ENCODE measurements around the gene RNF220. TPM values are rescaled to one million over a fixed set of nuclear protein-coding genes. Genes with fewer than 3 reads are reported as not detected.

The RNF220 gene
- total RNA-seq, 2 experiments from 2014 or later = 106 to 108 TPM

DNA sequence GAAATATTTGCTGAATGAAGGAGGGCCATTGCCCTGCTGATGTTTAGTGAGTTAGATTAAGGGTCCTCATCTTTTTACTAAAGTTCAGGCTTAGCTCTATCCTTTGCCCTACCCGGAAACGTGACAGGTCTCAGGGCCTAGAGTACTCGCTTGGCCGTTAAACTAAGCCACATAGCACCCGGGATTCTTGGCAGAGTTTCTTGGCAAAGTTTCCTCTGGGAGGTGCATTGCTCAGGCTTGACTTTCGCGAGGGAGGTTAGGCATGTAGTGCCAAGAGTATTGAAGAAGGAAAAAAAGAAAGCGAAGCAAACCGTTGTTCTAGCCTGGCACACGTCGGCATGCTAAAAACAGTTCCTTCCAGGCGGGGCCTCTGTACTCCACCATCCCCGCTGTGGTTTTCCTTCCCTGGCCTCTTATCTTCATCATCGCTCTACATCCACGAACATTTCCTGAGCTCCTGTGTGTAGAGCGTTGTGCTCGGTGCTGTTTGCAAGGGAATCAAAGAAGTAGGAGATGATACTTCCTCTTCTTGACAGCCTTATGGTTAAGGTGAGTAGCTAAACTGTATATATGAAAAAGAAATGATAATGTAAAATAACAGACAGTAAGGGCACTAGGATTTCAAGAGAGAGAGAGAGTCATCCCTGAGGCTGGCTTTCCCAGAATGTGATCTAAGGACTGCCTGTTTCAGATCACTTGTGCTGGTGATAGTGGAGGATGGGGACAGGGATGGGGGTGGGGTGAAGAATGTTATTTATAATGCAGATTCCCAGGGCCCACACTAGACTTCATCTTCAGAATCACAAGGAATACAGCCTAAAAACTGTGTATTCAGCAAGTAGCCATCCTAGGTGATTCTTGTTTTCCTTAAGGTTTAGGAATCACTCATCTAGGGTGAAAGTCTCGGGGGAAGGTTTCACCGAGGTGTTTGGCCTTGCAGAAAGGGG is 18.8 kb downstream of the RNF220 start:
- ChIA-PET CTCF (no interaction called here), POLR2A (no interaction called here)

DNA sequence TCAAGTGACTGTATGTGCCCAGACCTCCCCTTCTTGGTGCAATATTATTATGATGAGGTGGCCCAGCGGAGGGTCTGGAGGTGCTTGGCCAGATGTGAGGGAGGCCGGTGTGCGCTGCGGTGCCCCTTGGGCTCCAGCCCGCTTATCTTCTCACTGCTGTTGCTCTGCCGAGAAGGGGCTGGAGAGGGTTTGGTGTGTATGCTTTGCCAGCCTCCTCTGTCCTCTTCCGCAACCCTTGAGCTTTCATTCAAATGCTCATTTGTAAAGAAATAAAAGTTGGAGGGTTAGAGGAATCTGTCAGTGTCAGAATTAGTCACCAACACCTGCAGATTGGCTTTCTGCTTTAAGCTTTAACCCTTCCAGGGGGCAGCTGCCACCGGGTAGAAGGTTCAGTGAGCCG is 19.7 kb downstream of the RNF220 start:
- ChIA-PET CTCF (no interaction called here), POLR2A (no interaction called here)

DNA sequence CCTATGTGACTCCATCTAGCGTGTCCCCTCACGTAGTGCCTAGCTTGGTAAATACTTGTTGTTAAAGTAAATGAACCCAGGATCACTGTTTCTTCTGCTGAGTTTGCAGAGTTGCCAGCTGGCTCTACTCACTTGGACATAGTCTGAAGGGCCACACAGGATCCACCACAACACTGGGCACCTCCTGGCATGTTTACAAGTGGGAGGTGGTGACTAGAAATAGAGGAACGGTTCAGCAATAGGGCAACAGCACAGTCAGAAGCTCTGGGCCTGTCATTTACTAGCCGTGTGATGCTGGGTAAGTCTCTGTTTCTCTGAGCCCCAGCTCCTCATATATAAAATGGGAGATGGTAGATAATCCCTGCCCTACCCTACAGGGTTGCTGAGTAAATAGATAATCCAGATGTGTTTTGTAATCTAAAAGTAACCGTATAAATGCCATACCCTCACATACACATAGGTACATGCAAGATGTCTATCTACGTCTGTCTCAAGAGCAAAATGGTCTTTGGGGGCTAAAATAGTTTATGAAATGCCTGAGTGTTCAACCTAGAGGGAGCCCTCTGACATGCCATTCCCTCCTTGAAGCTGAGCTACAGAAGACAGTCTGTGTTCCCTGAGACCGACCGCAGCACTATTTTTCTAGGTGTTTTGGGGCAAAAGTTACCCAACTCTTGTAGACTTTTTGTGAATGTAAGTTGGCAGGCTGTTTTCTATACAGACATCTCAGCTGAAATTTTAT is 20.5 kb downstream of the RNF220 start:
- ChIA-PET POLR2A (no interaction called here), CTCF (no interaction called here)

DNA sequence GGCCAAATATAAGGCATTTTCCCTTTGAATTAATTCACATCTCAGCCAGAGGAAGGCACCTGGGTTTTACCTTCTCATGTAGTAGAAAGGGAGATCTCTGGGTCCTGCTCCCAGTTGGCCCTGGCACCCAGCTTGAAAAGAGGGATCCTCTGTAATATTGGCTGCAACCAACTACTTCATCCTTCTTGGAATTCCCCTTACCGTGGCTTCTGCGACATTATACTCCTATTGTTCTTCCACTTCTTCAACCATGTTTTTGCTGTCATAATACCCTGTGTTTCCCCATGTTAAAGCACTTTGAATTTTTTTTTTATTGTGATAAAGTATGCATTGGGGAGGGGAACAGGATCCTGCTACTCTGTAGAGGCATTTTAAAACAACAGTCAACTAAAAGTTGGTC is 26.8 kb downstream of the RNF220 start:
- CTCF ChIA-PET = interaction anchor here (0.7 kb wide), 1 partner anchor 1616 kb away, joined by 4 read pairs; no protein-coding TSS in a partner anchor
- POLR2A ChIA-PET = no interaction called here

DNA sequence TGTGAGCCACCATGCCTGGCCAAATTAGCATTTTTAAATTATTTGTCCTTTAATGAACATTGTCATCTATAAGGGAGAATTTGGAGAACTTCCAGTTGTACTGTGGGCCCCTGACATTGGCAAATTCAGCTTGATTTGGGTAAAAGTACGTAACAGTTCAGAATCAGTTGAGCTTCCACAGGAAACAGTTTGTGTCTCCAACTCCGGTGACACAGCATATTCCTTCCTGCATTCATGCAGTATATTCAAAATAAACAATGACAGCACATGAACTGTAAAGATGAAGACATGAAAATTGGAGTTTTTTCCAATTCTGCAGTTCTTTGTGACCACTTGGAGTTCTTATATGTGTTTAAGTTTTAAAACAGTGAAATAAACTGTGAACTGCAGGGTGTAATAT is 28.2 kb downstream of the RNF220 start:
- CTCF ChIA-PET = no interaction called here
- POLR2A ChIA-PET = no interaction called here

DNA sequence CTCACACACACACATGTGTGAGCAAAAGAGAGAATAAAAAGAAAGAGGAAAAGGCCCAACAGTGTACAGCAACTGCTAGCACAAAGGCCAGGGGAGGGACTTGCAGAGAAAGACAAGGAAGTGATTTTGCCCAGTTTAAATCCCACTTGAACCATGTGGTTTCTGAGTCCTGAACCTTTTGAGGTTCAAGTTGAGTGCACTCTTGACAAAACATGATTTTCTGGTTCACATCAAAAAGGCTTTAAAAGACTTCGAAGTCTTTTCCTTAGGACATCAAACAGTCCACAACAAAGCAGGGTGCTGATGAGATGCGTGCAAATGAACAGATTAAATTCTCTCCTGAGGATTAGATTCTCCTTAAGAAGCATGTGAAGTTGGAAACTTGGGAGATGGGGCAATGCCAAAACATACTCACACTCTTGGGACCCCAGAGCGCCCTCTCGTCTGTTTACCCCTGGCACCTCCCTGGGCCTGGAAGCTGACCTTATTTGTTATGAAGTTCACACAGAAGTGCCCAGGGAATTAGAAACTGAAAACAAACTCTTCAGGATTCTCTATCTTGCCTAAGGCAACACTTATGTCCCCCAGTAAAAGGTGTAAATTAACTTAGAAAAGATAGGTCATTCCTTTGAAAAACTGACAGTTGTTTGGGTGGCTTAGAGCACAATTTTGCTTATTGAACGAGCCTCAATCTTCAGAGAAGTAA is 31.5 kb downstream of the RNF220 start:
- ChIA-PET POLR2A (no interaction called here), CTCF (no interaction called here)

- CTCF ChIA-PET = no interaction called here
- POLR2A ChIA-PET = no interaction called here
Measured at GRCh38 chr1:44437107-44437716, 32.2 kb downstream of the RNF220 start.

DNA sequence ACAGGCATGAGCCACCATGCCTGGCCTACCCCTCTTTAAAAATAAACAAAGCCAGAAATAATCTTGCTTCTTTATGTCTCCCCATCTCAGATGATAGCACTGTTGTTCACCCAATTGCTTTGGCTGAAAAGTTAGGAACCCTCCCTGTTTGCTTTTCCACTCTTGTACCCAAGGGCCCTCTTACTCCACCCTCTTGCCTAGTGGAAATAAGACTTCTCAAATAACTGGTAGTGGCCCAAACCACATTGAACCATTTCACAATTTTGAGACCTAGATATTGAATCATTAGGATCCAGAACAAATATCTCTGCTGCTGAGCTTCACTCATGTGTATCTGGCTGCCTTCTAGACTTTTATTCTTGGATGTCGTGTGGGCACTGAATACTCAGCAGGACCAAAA is 37.7 kb downstream of the RNF220 start:
- ChIA-PET POLR2A (no interaction called here), CTCF (no interaction called here)

GRCh38 chr1:44447051-44447810 is 42.2 kb downstream of the RNF220 start:
- CTCF ChIA-PET = interaction anchor here (0.6 kb wide), 1 partner anchor 923 kb away, joined by 6 read pairs; no protein-coding TSS in a partner anchor
- POLR2A ChIA-PET = no interaction called here

DNA sequence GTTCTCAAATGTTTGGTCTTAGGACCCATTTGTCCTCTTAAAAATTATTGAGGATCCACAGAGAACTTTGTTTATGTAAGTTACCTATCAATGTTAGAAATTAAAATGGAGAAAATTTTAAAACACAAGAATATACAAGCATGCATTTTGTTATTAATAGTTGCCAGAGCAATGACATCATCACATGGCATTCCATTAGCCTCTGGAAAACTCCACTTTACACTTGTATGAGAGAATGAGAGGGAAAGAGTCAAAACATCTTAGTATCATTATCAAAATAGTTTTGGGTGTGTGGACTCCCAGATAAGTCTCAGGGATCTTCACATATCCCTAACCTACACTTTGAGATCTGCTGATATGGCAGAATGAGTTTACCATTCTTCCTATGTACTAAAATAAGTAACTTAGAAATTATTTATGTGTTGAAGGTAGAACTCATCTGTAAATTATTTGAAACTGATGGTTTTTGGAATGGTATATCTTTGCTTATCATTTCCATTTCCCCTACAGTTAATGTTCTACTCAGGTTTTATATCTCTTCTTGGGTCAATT is 48.8 kb downstream of the RNF220 start:
- CTCF ChIA-PET = no interaction called here
- POLR2A ChIA-PET = no interaction called here

DNA sequence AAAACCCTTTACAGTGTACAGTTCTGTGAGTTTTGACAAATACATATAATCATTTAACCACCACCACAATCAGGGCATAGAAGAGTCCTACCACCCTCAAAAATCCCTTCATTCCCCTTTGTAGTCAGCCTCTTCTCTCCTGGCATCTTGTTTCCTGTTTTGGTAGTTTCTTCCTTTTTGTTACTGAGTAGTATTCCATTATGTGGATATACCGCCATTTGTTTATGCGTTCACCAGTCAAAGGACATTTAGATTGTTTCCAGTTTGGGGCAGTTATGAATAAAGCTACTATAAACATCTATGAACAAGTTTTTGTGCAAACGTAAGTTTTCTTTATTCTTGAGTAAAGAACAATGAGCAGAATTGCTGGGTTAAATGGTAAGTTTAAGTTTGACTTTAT is 49.6 kb downstream of the RNF220 start:
- CTCF ChIA-PET = no interaction called here
- POLR2A ChIA-PET = no interaction called here

GRCh38 chr1:44460107-44460882 is 55.2 kb downstream of the RNF220 start:
- ChIA-PET CTCF (interaction anchor here (0.6 kb wide), 1 partner anchor 1355 kb away, joined by 4 read pairs; no protein-coding TSS in a partner anchor), POLR2A (no interaction called here)

- CTCF ChIA-PET = no interaction called here
- POLR2A ChIA-PET = no interaction called here
Measured at GRCh38 chr1:44464361-44464760, 59.3 kb downstream of the RNF220 start.

- CTCF ChIA-PET = no interaction called here
- POLR2A ChIA-PET = no interaction called here
Measured at GRCh38 chr1:44467566-44467965, 62.5 kb downstream of the RNF220 start.

DNA sequence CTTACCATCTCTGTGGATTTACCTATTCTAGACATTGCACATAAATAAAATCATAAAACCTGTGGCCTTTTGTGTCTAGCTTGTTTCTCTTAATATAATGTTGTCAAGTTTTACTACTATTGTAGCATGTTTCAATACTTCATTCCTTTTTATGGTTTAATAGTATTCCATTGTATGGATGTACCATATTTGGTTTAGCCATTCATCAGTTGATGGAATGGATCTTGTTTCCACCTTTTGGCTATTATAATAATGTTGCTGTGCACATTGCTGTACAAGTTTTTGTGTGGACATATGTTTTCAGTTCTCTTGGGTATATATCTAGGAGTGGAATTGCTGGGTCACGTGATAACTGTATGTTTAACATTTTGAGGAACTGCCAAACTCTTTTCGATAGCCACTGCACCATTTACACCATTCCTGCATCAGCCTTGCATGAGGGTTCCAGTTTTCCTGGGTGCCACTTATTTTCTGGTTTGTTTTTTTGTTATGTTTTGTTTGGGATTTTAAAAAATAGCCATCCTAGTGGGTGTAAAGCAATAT is 66.9 kb downstream of the RNF220 start:
- CTCF ChIA-PET = no interaction called here

DNA sequence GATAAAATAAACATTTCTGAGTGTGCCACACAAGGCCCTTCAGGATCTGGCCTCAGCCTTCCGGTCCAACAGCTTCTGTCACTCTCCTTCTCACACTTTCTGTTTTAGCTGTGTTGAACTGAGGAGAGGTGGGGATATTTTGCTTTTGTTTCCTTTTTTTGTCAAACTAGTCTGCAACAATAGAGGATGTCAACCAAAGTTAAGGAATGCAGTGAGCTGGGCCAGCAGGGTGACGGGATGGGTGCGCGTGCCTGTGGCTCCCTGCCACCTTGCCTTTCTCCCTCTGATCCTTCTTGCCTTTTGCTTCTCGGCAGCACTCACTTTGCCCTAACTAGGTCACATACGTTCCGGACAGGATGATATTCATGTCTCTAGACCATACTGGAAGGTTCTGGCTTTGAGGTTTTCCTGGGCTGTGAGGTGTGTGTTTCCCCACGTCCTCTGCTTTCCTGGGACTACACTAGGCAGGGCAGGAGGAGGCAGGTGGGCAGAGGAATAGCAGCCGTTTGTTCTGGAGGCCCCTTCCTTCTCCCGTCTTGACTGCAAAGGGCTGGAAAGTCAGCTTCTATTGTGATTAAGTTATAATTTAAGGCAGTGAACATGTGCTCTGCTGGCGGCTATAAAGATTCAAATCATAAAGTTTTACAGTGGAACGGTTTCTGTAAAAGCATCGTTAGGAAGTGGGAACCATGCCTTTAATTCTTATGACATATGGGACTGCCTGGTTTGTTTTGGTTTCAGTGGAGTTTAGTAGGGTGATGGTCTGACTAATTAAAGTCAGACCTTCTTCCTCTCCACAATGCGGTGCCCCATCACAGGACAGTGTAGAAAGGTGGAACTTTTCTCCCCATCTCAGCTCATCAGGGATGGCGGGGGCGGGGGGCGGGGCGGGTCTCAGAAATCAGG is 67.8 kb downstream of the RNF220 start:
- CTCF ChIA-PET = no interaction called here
- POLR2A ChIA-PET = no interaction called here

More for the DNA sequence above, 66.9 kb downstream of the RNF220 start:
- POLR2A ChIA-PET = no interaction called here

DNA sequence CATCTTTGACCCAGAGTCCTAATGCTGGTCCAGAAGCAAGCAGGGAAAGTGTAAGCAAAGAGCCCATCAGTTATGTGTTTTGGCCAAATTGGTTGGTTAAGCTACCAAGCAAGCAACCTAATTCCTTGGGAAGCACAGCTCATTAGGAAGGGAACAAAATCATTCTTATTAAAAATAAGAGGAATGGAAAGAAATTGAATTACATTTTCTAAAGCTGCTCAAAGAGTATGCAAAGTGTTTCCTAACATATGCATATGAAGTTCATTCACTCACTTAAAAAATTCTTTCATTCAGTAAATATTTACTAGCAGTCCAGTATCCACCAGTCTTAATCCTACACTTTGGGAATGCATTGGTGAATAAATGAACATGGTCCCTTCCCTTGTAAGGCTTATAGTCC is 71.8 kb downstream of the RNF220 start:
- CTCF ChIA-PET = interaction anchor here (1.0 kb wide), 1 partner anchor 176 kb away, joined by 3 read pairs; no protein-coding TSS in a partner anchor
- POLR2A ChIA-PET = no interaction called here
